ENCODE results near the gene MTA1.

Gene MTA1

GRCh38 chr14:105442834-105443233 is 23.2 kb downstream of the MTA1 start:
- no peak for DNase-seq (ENCODE audit: low read depth in 2 of 2)

- DNase-seq (ENCODE audit: low read depth in 2 of 2) = no peak
Observed at GRCh38 chr14:105444859-105445258, 25.2 kb downstream of the MTA1 start.

- DNase-seq (ENCODE audit: low read depth in 2 of 2) = no peak
Observed at GRCh38 chr14:105445290-105445689, 25.7 kb downstream of the MTA1 start.

GRCh38 chr14:105445901-105446845 is 26.5 kb downstream of the MTA1 start:
- no peak for DNase-seq (ENCODE audit: low read depth in 2 of 2)

- DNase-seq (ENCODE audit: low read depth in 2 of 2) = no peak
Observed at GRCh38 chr14:105446971-105447370, 27.3 kb downstream of the MTA1 start.

GRCh38 chr14:105447651-105448640 is 28.3 kb downstream of the MTA1 start:
- no peak for DNase-seq (ENCODE audit: low read depth in 2 of 2)

GRCh38 chr14:105448706-105449111 is 29.1 kb downstream of the MTA1 start:
- DNase-seq (ENCODE audit: low read depth in 2 of 2) = peak; percentile 23 to 26

- no peak for DNase-seq (ENCODE audit: low read depth in 2 of 2)
Observed at GRCh38 chr14:105449276-105450122, 29.9 kb downstream of the MTA1 start.

- DNase-seq (ENCODE audit: low read depth in 2 of 2) = no peak
Observed at GRCh38 chr14:105450123-105450505, 30.5 kb downstream of the MTA1 start.

GRCh38 chr14:105450864-105451720 is 31.5 kb downstream of the MTA1 start:
- DNase-seq (ENCODE audit: low read depth in 2 of 2) = no peak

GRCh38 chr14:105452963-105453362 is 33.3 kb downstream of the MTA1 start:
- DNase-seq (ENCODE audit: low read depth in 2 of 2) = no peak

- DNase-seq (ENCODE audit: low read depth in 2 of 2) = no peak
Observed at GRCh38 chr14:105453847-105454246, 34.2 kb downstream of the MTA1 start.

- DNase-seq (ENCODE audit: low read depth in 2 of 2) = no peak
Observed at GRCh38 chr14:105455086-105455640, 35.5 kb downstream of the MTA1 start.

- no peak for DNase-seq (ENCODE audit: low read depth in 2 of 2)
Observed at GRCh38 chr14:105455766-105456660, 36.4 kb downstream of the MTA1 start.

- no peak for DNase-seq (ENCODE audit: low read depth in 2 of 2)
Observed at GRCh38 chr14:105456736-105457617, 37.4 kb downstream of the MTA1 start.

GRCh38 chr14:105458010-105458409 is 38.4 kb downstream of the MTA1 start:
- no peak for DNase-seq (ENCODE audit: low read depth in 2 of 2)

GRCh38 chr14:105458571-105458970 is 38.9 kb downstream of the MTA1 start:
- DNase-seq (ENCODE audit: low read depth in 2 of 2) = no peak

GRCh38 chr14:105460116-105460515 is 40.5 kb downstream of the MTA1 start:
- no peak for DNase-seq (ENCODE audit: low read depth in 2 of 2)
